Hepatocyte (in vitro differentiated cells): Measurements from ENCODE around the gene EIF4E1B. TPM values are rescaled to one million over a fixed set of nuclear protein-coding genes. Genes with fewer than 3 reads are reported as not detected.

Experiments
- DNase-seq: peaks from one replicate; pipeline ENCODE4 v3.0.0-alpha.2; 2016; ENCODE audit warnings: low spot score
- H2AFZ ChIP-seq: fragments of 200-600 bp; sonication (generic); 2 replicates; pipeline ENCODE4 v1.6.0; 2016; ENCODE audit warnings: antibody characterized with exemption, mild to moderate bottlenecking
- H3K27ac ChIP-seq: fragments of 200-600 bp; sonication (generic); 2 replicates; pipeline ENCODE4 v1.5.1; 2016; ENCODE audit warnings: mild to moderate bottlenecking
- H3K27me3 ChIP-seq: fragments of 200-600 bp; sonication (generic); 2 replicates; pipeline ENCODE4 v1.6.1; 2016
- H3K36me3 ChIP-seq: fragments of 200-600 bp; sonication (generic); replicated peaks from 2 replicates; pipeline ENCODE4 v1.5.1; 2016; ENCODE audit warnings: low read depth; ENCODE audit not compliant: insufficient read depth
- H3K4me1 ChIP-seq: fragments of 200-600 bp; sonication (generic); 2 replicates; pipeline ENCODE4 v1.5.1; 2016; ENCODE audit warnings: mild to moderate bottlenecking, moderate library complexity; ENCODE audit not compliant: insufficient read depth
- H3K4me2 ChIP-seq: fragments of 200-600 bp; sonication (generic); 2 replicates; pipeline ENCODE4 v1.6.0; 2016
- H3K4me3 ChIP-seq: fragments of 200-600 bp; sonication (generic); 2 replicates; pipeline ENCODE4 v1.5.1; 2016; ENCODE audit warnings: mild to moderate bottlenecking
- H3K79me2 ChIP-seq: fragments of 200-600 bp; sonication (generic); 2 replicates; pipeline ENCODE4 v1.6.0; 2017; ENCODE audit warnings: mild to moderate bottlenecking
- H3K9me2 ChIP-seq: fragments of 200-600 bp; sonication (generic); replicated peaks from 2 replicates; pipeline ENCODE4 v1.6.0; 2017; ENCODE audit warnings: mild to moderate bottlenecking; ENCODE audit not compliant: insufficient read depth
- H3K9me3 ChIP-seq: fragments of 200-600 bp; sonication (generic); 2 replicates; pipeline ENCODE4 v1.5.1; 2016; ENCODE audit warnings: low read depth, mild to moderate bottlenecking
- H4K20me1 ChIP-seq: fragments of 200-600 bp; sonication (generic); 2 replicates; pipeline ENCODE4 v1.6.0; 2016; ENCODE audit warnings: mild to moderate bottlenecking; ENCODE audit not compliant: insufficient read depth, poor library complexity, severe bottlenecking
- CTCF ChIP-seq: fragments of 200-600 bp; sonication (generic); IDR thresholded peaks from 2 replicates; pipeline ENCODE4 v1.5.1; 2016; ENCODE audit warnings: antibody characterized with exemption, mild to moderate bottlenecking; ENCODE audit not compliant: poor library complexity
- EZH2 ChIP-seq: fragments of 200-600 bp; sonication (generic); IDR thresholded peaks from 2 replicates; pipeline ENCODE4 v1.6.1; 2016; ENCODE audit warnings: antibody characterized with exemption, mild to moderate bottlenecking, borderline replicate concordance
- EZH2phosphoT487 ChIP-seq: fragments of 200-600 bp; sonication (generic); IDR thresholded peaks from one replicate; pipeline ENCODE4 v1.6.1; 2018; ENCODE audit warnings: antibody characterized with exemption, mild to moderate bottlenecking, low read depth, moderate library complexity; ENCODE audit not compliant: unreplicated experiment, severe bottlenecking
- WGBS: methylation state at CpG from one replicate; pipeline ENCODE4 v1.1.6; 2016; ENCODE audit warnings: low lambda C conversion rate; ENCODE audit errors: missing lambda C conversion rate; 5-methylcytosine and 5-hydroxymethylcytosine counted together
- polyA plus RNA-seq: library from polyadenylated mRNA; unstranded; fragments of >200 nt; fragmentation: Nextera tagmentation; extraction: Ambion mirVana; gene quantifications from 2 replicates; pipeline ENCODE4 v1.2.1, GENCODE V29; 2016
- total RNA-seq: library from RNA; depleted of rRNA; stranded (reverse); fragments of >200 nt; gene quantifications from 2 replicates; pipeline ENCODE4 v1.2.3, GENCODE V29; 2014

EIF4E1B gene
- total and polyA plus RNA-seq, 2 experiments from 2014 or later, result not detected

- no peak overlapping the region for H3K4me2 ChIP-seq
- 43% methylated on average over 3 of the region's 3 CpGs for WGBS
- H3K79me2 ChIP-seq, result no peaks in the 10 kb centered on the region
- H3K27ac ChIP-seq, result no peak overlapping the region
- no peaks in the 10 kb centered on the region for H3K36me3 ChIP-seq
- H3K27me3 ChIP-seq, result no peaks in the 10 kb centered on the region
- H3K4me3 ChIP-seq, result no peak overlapping the region
- no peak overlapping the region for H2AFZ ChIP-seq
- TF ChIP-seq EZH2phosphoT487 (no peak), CTCF (no peak), EZH2 (no peak)
- no peaks in the 10 kb centered on the region for H3K9me3 ChIP-seq
- H4K20me1 ChIP-seq, result no peaks in the 10 kb centered on the region
- no peak for DNase-seq
- no peaks in the 10 kb centered on the region for H3K9me2 ChIP-seq
- H3K4me1 ChIP-seq, result peaks cover 4% of the 10 kb centered on the region
Observed at GRCh38 chr5:176606032-176606431, 24.4 kb upstream of the EIF4E1B start.

- no peaks in the 10 kb centered on the region for H4K20me1 ChIP-seq
- no peaks in the 10 kb centered on the region for H3K9me2 ChIP-seq
- no peaks in the 10 kb centered on the region for H3K36me3 ChIP-seq
- H2AFZ ChIP-seq, result no peak overlapping the region
- no peak overlapping the region for H3K4me2 ChIP-seq
- H3K27ac ChIP-seq, result no peak overlapping the region
- H3K27me3 ChIP-seq, result no peaks in the 10 kb centered on the region
- peaks cover 4% of the 10 kb centered on the region for H3K4me1 ChIP-seq
- no peak for DNase-seq
- no peaks in the 10 kb centered on the region for H3K79me2 ChIP-seq
- H3K9me3 ChIP-seq, result no peaks in the 10 kb centered on the region
- 92% methylated on average over 3 of the region's 3 CpGs for WGBS
- TF ChIP-seq EZH2 (no peak), CTCF (no peak), EZH2phosphoT487 (no peak)
- H3K4me3 ChIP-seq, result no peak overlapping the region
Observed at GRCh38 chr5:176606875-176607274, 23.6 kb upstream of the EIF4E1B start.

GRCh38 chr5:176608142-176608705 lies 22.3 kb upstream of the EIF4E1B start:
- no peaks in the 10 kb centered on the region for H3K79me2 ChIP-seq
- no peaks in the 10 kb centered on the region for H4K20me1 ChIP-seq
- no peaks in the 10 kb centered on the region for H3K9me2 ChIP-seq
- H3K4me2 ChIP-seq, result no peak overlapping the region
- no peaks in the 10 kb centered on the region for H3K27me3 ChIP-seq
- no peak overlapping the region for H3K27ac ChIP-seq
- H3K4me1 ChIP-seq, result peaks cover 3% of the 10 kb centered on the region
- H3K36me3 ChIP-seq, result no peaks in the 10 kb centered on the region
- no peaks in the 10 kb centered on the region for H3K9me3 ChIP-seq
- DNase-seq, result no peak
- no peak overlapping the region for H2AFZ ChIP-seq
- no peak overlapping the region for H3K4me3 ChIP-seq
- WGBS, result 94% methylated on average over 4 of the region's 4 CpGs
- TF ChIP-seq CTCF, result no peak
- TF ChIP-seq EZH2, result no peak
- TF ChIP-seq EZH2phosphoT487, result no peak
